Keratinocyte (primary cell): Measurements from ENCODE around the gene MMP24OS. TPM values are rescaled to one million over a fixed set of nuclear protein-coding genes. Genes with fewer than 3 reads are reported as not detected.

Source experiments
- DNase-seq: peaks from one replicate; pipeline ENCODE4 v3.0.0-alpha.2; 2011; ENCODE audit warnings: low read depth, missing footprints, low spot score
- FAIRE-seq: peaks from 2 replicates; lab custom pipeline; 2011; peaks lifted over from hg19 to GRCh38; lab: Jason Lieb, UNC
- H2AFZ ChIP-seq: 2 replicates; pipeline ENCODE4 v1.6.0; 2012; ENCODE audit warnings: low read length, control low read depth, inconsistent platforms; ENCODE audit not compliant: control insufficient read depth
- H3K27ac ChIP-seq: 2 replicates; pipeline ENCODE4 v1.5.1; 2011; ENCODE audit warnings: low read length; ENCODE audit not compliant: control insufficient read depth, insufficient read depth
- H3K27me3 ChIP-seq: 3 replicates; pipeline ENCODE4 v1.6.0; 2011; ENCODE audit warnings: low read length; ENCODE audit not compliant: control insufficient read depth, insufficient read depth; ENCODE audit errors: extremely low read depth
- H3K36me3 ChIP-seq, 2 experiments: 2 replicates in 1 of 2; 3 replicates in 1 of 2; pipeline ENCODE4 v1.5.1; 2011; ENCODE audit warnings: low read length in 2 of 2, mild to moderate bottlenecking in 1 of 2; ENCODE audit not compliant: control insufficient read depth in 2 of 2, insufficient read depth in 2 of 2; ENCODE audit errors: extremely low read depth in 1 of 2
- H3K4me1 ChIP-seq: 3 replicates; pipeline ENCODE4 v1.5.1; 2011; ENCODE audit warnings: low read length; ENCODE audit not compliant: control insufficient read depth, insufficient read depth; ENCODE audit errors: extremely low read depth
- H3K4me2 ChIP-seq: 3 replicates; pipeline ENCODE4 v1.6.0; 2011; ENCODE audit warnings: low read depth, low read length; ENCODE audit not compliant: control insufficient read depth, insufficient read depth; ENCODE audit errors: extremely low read depth
- H3K4me3 ChIP-seq, 3 experiments: fragments of 200-600 bp in 1 of 3; sonication (generic) in 1 of 3; 2 replicates in 2 of 3; 3 replicates in 1 of 3; pipeline ENCODE4 v1.5.1; 2011 to 2016; ENCODE audit warnings: low read length in 3 of 3, mild to moderate bottlenecking in 3 of 3, control low read depth in 2 of 3, inconsistent platforms in 1 of 3, low read depth in 1 of 3, mixed read lengths in 1 of 3, mixed run types in 1 of 3, moderate library complexity in 1 of 3; ENCODE audit not compliant: control insufficient read depth in 2 of 3, insufficient read depth in 2 of 3; ENCODE audit errors: extremely low read depth in 1 of 3
- H3K79me2 ChIP-seq: 2 replicates; pipeline ENCODE4 v1.6.0; 2012; ENCODE audit warnings: low read length; ENCODE audit not compliant: control insufficient read depth, insufficient read depth
- H3K9ac ChIP-seq: 3 replicates; pipeline ENCODE4 v1.6.0; 2011; ENCODE audit warnings: low read length; ENCODE audit not compliant: control insufficient read depth, insufficient read depth; ENCODE audit errors: extremely low read depth
- H3K9me1 ChIP-seq: 3 replicates; pipeline ENCODE4 v1.6.0; 2011; ENCODE audit warnings: low read length; ENCODE audit not compliant: control insufficient read depth, insufficient read depth; ENCODE audit errors: extremely low read depth
- H3K9me3 ChIP-seq: 2 replicates; pipeline ENCODE4 v1.5.1; 2012; ENCODE audit warnings: low read depth, low read length; ENCODE audit not compliant: control insufficient read depth
- H4K20me1 ChIP-seq: 3 replicates; pipeline ENCODE4 v1.6.0; 2011; ENCODE audit warnings: low read length; ENCODE audit not compliant: control insufficient read depth, insufficient read depth; ENCODE audit errors: extremely low read depth
- EZH2 ChIP-seq: IDR thresholded peaks from one replicate; pipeline ENCODE4 v1.6.1; 2012; ENCODE audit warnings: inconsistent platforms, mild to moderate bottlenecking, low read length, moderate library complexity
- dilution Hi-C: fragments of 300-500 bp; cut with MboI; formaldehyde crosslinking; loops from one replicate; pipeline ENCODE4 v1.7.0; 2020; ENCODE audit warnings: low sequenced_read_pairs; ENCODE audit not compliant: extremely low pct_ligation_motif_present
- polyA plus RNA-seq, 5 experiments: library from polyadenylated mRNA; depleted of rRNA in 3 of 5; stranded (reverse) in 3 of 5; stranded (forward) in 1 of 5; unstranded in 1 of 5; fragments of >200 nt; gene quantifications; 1 replicate in 1 of 5; 2 replicates in 3 of 5; 3 replicates in 1 of 5; pipeline versions ENCODE4 v1.2.1 to v1.2.3, GENCODE V29; 2011 to 2012; ENCODE audit warnings: missing spikeins in 2 of 5, low read depth in 1 of 5, low replicate concordance in 1 of 5
- TF ChIP-seq, protein P1 (sequence below), 3 experiments: IDR thresholded peaks in 1 of 3; conservative IDR thresholded peaks in 1 of 3; optimal IDR thresholded peaks in 1 of 3; 2 replicates in 2 of 3; 3 replicates in 1 of 3; pipeline versions ENCODE3 to v1.5.1; 2011; ENCODE audit warnings: low read length in 3 of 3, mild to moderate bottlenecking in 3 of 3, moderate library complexity in 2 of 3, control low read depth in 1 of 3, inconsistent platforms in 1 of 3; ENCODE audit not compliant: insufficient read depth in 2 of 3; ENCODE audit errors: extremely low read depth in 1 of 3

MMP24OS gene
- polyA plus RNA-seq, 1 donor (not counting 4 experiments of a cell fraction or from before 2014, with no cell fraction given): 19.5 TPM

DNA sequence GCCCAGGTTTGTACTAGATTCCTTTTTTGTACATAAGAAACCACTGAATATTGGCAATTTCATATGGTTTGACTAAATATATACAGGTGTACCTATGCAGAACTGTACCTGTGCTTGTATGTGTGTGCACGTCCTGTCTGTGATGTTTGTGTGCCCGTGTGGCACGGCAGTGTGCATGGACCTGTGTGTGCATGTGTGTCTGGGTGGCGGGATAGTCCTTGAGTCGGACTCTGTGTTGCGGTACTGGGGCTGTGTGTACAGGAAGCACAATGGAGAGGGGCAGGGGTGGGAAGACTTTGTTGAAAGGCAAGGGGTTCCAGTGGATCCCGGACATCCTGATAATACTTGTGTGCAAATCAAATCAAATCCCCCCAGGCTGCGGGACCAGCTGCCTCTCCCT lies 17.8 kb upstream of the MMP24OS start:
- dilution Hi-C loops: no loop called here
- no peak for DNase-seq
- Histone ChIP-seq H3K27ac (no peak overlapping the region), H3K4me1 (peaks cover 21% of the 10 kb centered on the region), H3K9me1 (no peaks in the 10 kb centered on the region), H3K27me3 (no peaks in the 10 kb centered on the region), H3K4me2 (no peak overlapping the region), H3K9me3 (no peaks in the 10 kb centered on the region), H2AFZ (no peak overlapping the region), H3K9ac (no peak overlapping the region), H3K79me2 (peaks cover 2% of the 10 kb centered on the region), H3K36me3 (no peaks in the 10 kb centered on the region), H4K20me1 (no peaks in the 10 kb centered on the region), H3K4me3 (no peak overlapping the region)
- no peak for TF ChIP-seq EZH2
- TF ChIP-seq, protein P1, sequence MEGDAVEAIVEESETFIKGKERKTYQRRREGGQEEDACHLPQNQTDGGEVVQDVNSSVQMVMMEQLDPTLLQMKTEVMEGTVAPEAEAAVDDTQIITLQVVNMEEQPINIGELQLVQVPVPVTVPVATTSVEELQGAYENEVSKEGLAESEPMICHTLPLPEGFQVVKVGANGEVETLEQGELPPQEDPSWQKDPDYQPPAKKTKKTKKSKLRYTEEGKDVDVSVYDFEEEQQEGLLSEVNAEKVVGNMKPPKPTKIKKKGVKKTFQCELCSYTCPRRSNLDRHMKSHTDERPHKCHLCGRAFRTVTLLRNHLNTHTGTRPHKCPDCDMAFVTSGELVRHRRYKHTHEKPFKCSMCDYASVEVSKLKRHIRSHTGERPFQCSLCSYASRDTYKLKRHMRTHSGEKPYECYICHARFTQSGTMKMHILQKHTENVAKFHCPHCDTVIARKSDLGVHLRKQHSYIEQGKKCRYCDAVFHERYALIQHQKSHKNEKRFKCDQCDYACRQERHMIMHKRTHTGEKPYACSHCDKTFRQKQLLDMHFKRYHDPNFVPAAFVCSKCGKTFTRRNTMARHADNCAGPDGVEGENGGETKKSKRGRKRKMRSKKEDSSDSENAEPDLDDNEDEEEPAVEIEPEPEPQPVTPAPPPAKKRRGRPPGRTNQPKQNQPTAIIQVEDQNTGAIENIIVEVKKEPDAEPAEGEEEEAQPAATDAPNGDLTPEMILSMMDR (optimal IDR thresholded peaks at IDR 0.05 in 1 of 3, IDR thresholded peaks at IDR 0.05 in 1 of 3, conservative IDR thresholded peaks at IDR 0.05 in 1 of 3; ENCODE audit: extremely low read depth in 1 of 3, insufficient read depth in 2 of 3, low read length in 3 of 3): no peak
- no peak for FAIRE-seq

DNA sequence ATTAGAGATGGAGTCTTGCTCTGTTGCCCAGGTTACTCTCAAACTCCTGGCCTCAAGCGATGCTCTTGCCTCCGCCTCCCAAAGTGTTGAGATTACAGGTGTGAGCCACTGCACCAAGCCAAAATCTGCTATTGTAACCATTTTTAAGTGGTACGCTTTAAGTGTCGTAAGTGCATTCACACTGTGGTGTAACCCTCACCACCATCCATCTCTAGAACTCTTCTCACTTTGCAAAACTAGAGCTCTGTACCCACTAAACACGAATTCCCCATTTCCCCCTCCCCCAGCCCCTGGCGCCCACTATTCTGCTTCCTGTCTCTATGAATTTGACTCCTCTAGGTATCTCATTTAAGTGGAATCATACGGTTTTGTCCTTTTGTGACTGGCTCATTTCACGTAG lies 17.1 kb upstream of the MMP24OS start:
- Histone ChIP-seq H3K27me3 (no peaks in the 10 kb centered on the region), H4K20me1 (no peaks in the 10 kb centered on the region), H3K27ac (no peak overlapping the region), H3K9ac (no peak overlapping the region), H3K9me3 (no peaks in the 10 kb centered on the region), H3K4me1 (peaks cover 26% of the 10 kb centered on the region), H2AFZ (no peak overlapping the region), H3K4me2 (no peak overlapping the region), H3K79me2 (peaks cover 2% of the 10 kb centered on the region), H3K4me3 (no peak overlapping the region), H3K9me1 (no peaks in the 10 kb centered on the region), H3K36me3 (no peaks in the 10 kb centered on the region)
- FAIRE-seq: no peak
- dilution Hi-C loops: no loop called here
- TF ChIP-seq EZH2: no peak
- TF ChIP-seq, protein P1 (optimal IDR thresholded peaks at IDR 0.05 in 1 of 3, IDR thresholded peaks at IDR 0.05 in 1 of 3, conservative IDR thresholded peaks at IDR 0.05 in 1 of 3; ENCODE audit: extremely low read depth in 1 of 3, insufficient read depth in 2 of 3, low read length in 3 of 3): no peak
- DNase-seq: no peak
